Natural killer cell treated with Interleukin-12 subunit alpha and Interleukin-12 subunit beta and Interleukin-15 and Interleukin-18, amount 100 ng/mL, for 72 hours (primary cell): Measurements from ENCODE around the gene EHD1. TPM values are rescaled to one million over a fixed set of nuclear protein-coding genes. Genes with fewer than 3 reads are reported as not detected.

Source experiments
- ATAC-seq, 2 donors: fragments of 150-1000 bp; cut with Tn5 transposase in 1 of 2; sonication (Bioruptor Pico), chemical (Tn5 transposase) in 1 of 2; 2 replicates each; pipeline ENCODE4 v1.10.0; 2021
- DNase-seq: peaks from one replicate; pipeline ENCODE4 v3.0.0; 2022; ENCODE audit warnings: low spot score
- H3K27ac Mint-ChIP-seq, 2 donors: 1 replicate in 1 of 2; 2 replicates in 1 of 2; pipeline ENCODE4 v1.8.0; 2022; ENCODE audit warnings: mixed read lengths in 2 of 2, mild to moderate bottlenecking in 1 of 2, moderate library complexity in 1 of 2
- H3K27me3 Mint-ChIP-seq, 2 donors: 1 replicate in 1 of 2; 2 replicates in 1 of 2; pipeline ENCODE4 v1.8.0; 2022; ENCODE audit warnings: mixed read lengths in 2 of 2
- H3K36me3 Mint-ChIP-seq: one replicate; pipeline ENCODE4 v1.8.0; 2022; ENCODE audit warnings: mixed read lengths
- H3K4me1 Mint-ChIP-seq, 2 donors: 1 replicate in 1 of 2; 2 replicates in 1 of 2; pipeline ENCODE4 v1.8.0; 2022; ENCODE audit warnings: low read depth in 2 of 2, mixed read lengths in 2 of 2, mild to moderate bottlenecking in 1 of 2
- H3K4me3 Mint-ChIP-seq: one replicate; pipeline ENCODE4 v1.8.0; 2022; ENCODE audit warnings: mixed read lengths
- H3K9me3 Mint-ChIP-seq: 2 replicates; pipeline ENCODE4 v1.8.0; 2022; ENCODE audit warnings: mixed read lengths
- total RNA-seq, 2 donors: library from RNA; stranded (reverse); gene quantifications; one replicate each; pipeline ENCODE4 v1.2.3, GENCODE V29; 2022

The EHD1 gene
- total RNA-seq, 2 donors from 2014 or later = 202 to 235 TPM

- ATAC-seq = peak; percentile 8 to 14
- Mint-ChIP-seq H3K36me3 (no peaks in the 10 kb centered on the region), H3K4me1 (peaks cover 19 to 23% of the 10 kb centered on the region in 2 donors)
Observed at GRCh38 chr11:64916040-64916774, 37.8 kb upstream of the EHD1 start.

GRCh38 chr11:64915376-64915887 lies 37.0 kb upstream of the EHD1 start:
- Mint-ChIP-seq H3K9me3 (no peaks in the 10 kb centered on the region), H3K4me1 (peaks cover 19 to 23% of the 10 kb centered on the region in 2 donors), H3K4me3 (peak overlapping the region; percentile 86), H3K36me3 (no peaks in the 10 kb centered on the region), H3K27me3 (no peaks in the 10 kb centered on the region), H3K27ac (peak overlapping the region; percentile 83 to 97)
- ATAC-seq = no peak
- no peak for DNase-seq

More at GRCh38 chr11:64916040-64916774, 37.8 kb upstream of the EHD1 start:
- H3K9me3 Mint-ChIP-seq = no peaks in the 10 kb centered on the region
- no peak for DNase-seq
- H3K4me3 Mint-ChIP-seq = peak overlapping the region; percentile 86
- peak overlapping the region; percentile 83 to 97 for H3K27ac Mint-ChIP-seq
- H3K27me3 Mint-ChIP-seq = no peaks in the 10 kb centered on the region

- Mint-ChIP-seq H3K9me3 (no peaks in the 10 kb centered on the region), H3K27ac (no peak overlapping the region), H3K4me3 (no peak overlapping the region), H3K27me3 (no peaks in the 10 kb centered on the region), H3K36me3 (no peaks in the 10 kb centered on the region), H3K4me1 (peaks cover 19 to 23% of the 10 kb centered on the region in 2 donors)
- ATAC-seq (no peak), DNase-seq (no peak)
Observed at GRCh38 chr11:64914123-64914522, 35.7 kb upstream of the EHD1 start.

- H3K9me3 Mint-ChIP-seq = no peaks in the 10 kb centered on the region
- H3K36me3 Mint-ChIP-seq = no peaks in the 10 kb centered on the region
Observed at GRCh38 chr11:64913171-64913727, 34.8 kb upstream of the EHD1 start.

GRCh38 chr11:64911689-64912088 lies 33.3 kb upstream of the EHD1 start:
- no peak overlapping the region for H3K27ac Mint-ChIP-seq
- peaks cover 9 to 12% of the 10 kb centered on the region in 2 donors for H3K4me1 Mint-ChIP-seq
- no peak for DNase-seq
- H3K9me3 Mint-ChIP-seq = no peaks in the 10 kb centered on the region
- no peaks in the 10 kb centered on the region for H3K36me3 Mint-ChIP-seq
- H3K27me3 Mint-ChIP-seq = no peaks in the 10 kb centered on the region
- H3K4me3 Mint-ChIP-seq = no peak overlapping the region
- ATAC-seq = no peak

More at GRCh38 chr11:64913171-64913727, 34.8 kb upstream of the EHD1 start:
- Mint-ChIP-seq H3K4me1 (peaks cover 19 to 23% of the 10 kb centered on the region in 2 donors), H3K27ac (no peak overlapping the region), H3K4me3 (no peak overlapping the region), H3K27me3 (no peaks in the 10 kb centered on the region)
- DNase-seq (no peak), ATAC-seq (no peak)

- ATAC-seq = no peak
- Mint-ChIP-seq H3K27me3 (no peaks in the 10 kb centered on the region), H3K27ac (no peak overlapping the region), H3K9me3 (no peaks in the 10 kb centered on the region), H3K4me3 (no peak overlapping the region), H3K4me1 (peaks cover 4 to 7% of the 10 kb centered on the region in 2 donors), H3K36me3 (no peaks in the 10 kb centered on the region)
- no peak for DNase-seq
Observed at GRCh38 chr11:64911142-64911541, 32.7 kb upstream of the EHD1 start.

- Mint-ChIP-seq H3K36me3 (no peaks in the 10 kb centered on the region), H3K9me3 (no peaks in the 10 kb centered on the region), H3K4me1 (peaks cover 0 to 3% of the 10 kb centered on the region in 2 donors), H3K4me3 (no peak overlapping the region), H3K27ac (no peak overlapping the region), H3K27me3 (no peaks in the 10 kb centered on the region)
- ATAC-seq (no peak), DNase-seq (no peak)
Observed at GRCh38 chr11:64910451-64911093, 32.2 kb upstream of the EHD1 start.

- H3K27me3 Mint-ChIP-seq = no peaks in the 10 kb centered on the region
- no peaks in the 10 kb centered on the region for H3K9me3 Mint-ChIP-seq
- peaks cover 0 to 3% of the 10 kb centered on the region in 2 donors for H3K4me1 Mint-ChIP-seq
- ATAC-seq (no peak), DNase-seq (no peak)
- no peak overlapping the region for H3K4me3 Mint-ChIP-seq
- no peaks in the 10 kb centered on the region for H3K36me3 Mint-ChIP-seq
- no peak overlapping the region for H3K27ac Mint-ChIP-seq
Observed at GRCh38 chr11:64909653-64910343, 31.4 kb upstream of the EHD1 start.

GRCh38 chr11:64908766-64909165 lies 30.3 kb upstream of the EHD1 start:
- no peak overlapping the region for H3K27ac Mint-ChIP-seq
- ATAC-seq = no peak

GRCh38 chr11:64906314-64906635 lies 27.9 kb upstream of the EHD1 start:
- no peak for DNase-seq
- Mint-ChIP-seq H3K36me3 (no peaks in the 10 kb centered on the region), H3K4me1 (peaks cover 0 to 3% of the 10 kb centered on the region in 2 donors), H3K4me3 (no peak overlapping the region), H3K27me3 (no peaks in the 10 kb centered on the region), H3K9me3 (no peaks in the 10 kb centered on the region), H3K27ac (no peak overlapping the region)
- no peak for ATAC-seq

More at GRCh38 chr11:64908766-64909165, 30.3 kb upstream of the EHD1 start:
- no peaks in the 10 kb centered on the region for H3K36me3 Mint-ChIP-seq
- no peaks in the 10 kb centered on the region for H3K4me1 Mint-ChIP-seq
- H3K4me3 Mint-ChIP-seq = no peak overlapping the region
- no peaks in the 10 kb centered on the region for H3K27me3 Mint-ChIP-seq
- no peaks in the 10 kb centered on the region for H3K9me3 Mint-ChIP-seq
- no peak for DNase-seq

- ATAC-seq = no peak
- no peaks in the 10 kb centered on the region for H3K27me3 Mint-ChIP-seq
Observed at GRCh38 chr11:64905516-64906313, 27.3 kb upstream of the EHD1 start.

GRCh38 chr11:64903291-64903833 lies 24.9 kb upstream of the EHD1 start:
- Mint-ChIP-seq H3K4me1 (peaks cover 3 to 5% of the 10 kb centered on the region in 2 donors), H3K36me3 (no peaks in the 10 kb centered on the region), H3K27me3 (no peaks in the 10 kb centered on the region), H3K4me3 (no peak overlapping the region), H3K9me3 (no peaks in the 10 kb centered on the region), H3K27ac (no peak overlapping the region)
- DNase-seq = no peak
- no peak for ATAC-seq

More at GRCh38 chr11:64905516-64906313, 27.3 kb upstream of the EHD1 start:
- Mint-ChIP-seq H3K9me3 (no peaks in the 10 kb centered on the region), H3K36me3 (no peaks in the 10 kb centered on the region), H3K4me1 (peaks cover 0 to 3% of the 10 kb centered on the region in 2 donors), H3K4me3 (no peak overlapping the region), H3K27ac (no peak overlapping the region)
- no peak for DNase-seq
